Suprapubic skin (tissue), 4 donors: ENCODE data around the gene SYNDIG1. TPM values are rescaled to one million over a fixed set of nuclear protein-coding genes. Genes with fewer than 3 reads are reported as not detected.

Experiments used
- DNase-seq, 2 donors: peaks; one replicate each; pipeline ENCODE4 v3.0.0-alpha.2; 2019; ENCODE audit warnings: low spot score in 2 of 2
- H3K27ac ChIP-seq: fragments of 200-600 bp; sonication (generic); one replicate; pipeline ENCODE4 v1.5.1; 2019
- H3K27me3 ChIP-seq: fragments of 200-600 bp; sonication (generic); one replicate; pipeline ENCODE4 v1.5.1; 2019
- H3K36me3 ChIP-seq: fragments of 200-600 bp; sonication (generic); one replicate; pipeline ENCODE4 v1.5.1; 2019
- H3K4me1 ChIP-seq: fragments of 200-600 bp; sonication (generic); one replicate; pipeline ENCODE4 v1.5.1; 2019
- H3K4me3 ChIP-seq: fragments of 200-600 bp; sonication (generic); one replicate; pipeline ENCODE4 v1.5.1; 2019; ENCODE audit warnings: mild to moderate bottlenecking
- H3K9me3 ChIP-seq: fragments of 200-600 bp; sonication (generic); one replicate; pipeline ENCODE4 v1.5.1; 2019
- CTCF ChIP-seq, 2 donors: fragments of 200-600 bp in 1 of 2; fragments of 450-650 bp in 1 of 2; sonication (generic) in 1 of 2; IDR thresholded peaks; one replicate each; pipeline ENCODE4 v1.5.1; 2016 to 2019; ENCODE audit warnings: antibody characterized with exemption in 2 of 2, mild to moderate bottlenecking in 1 of 2, moderate library complexity in 1 of 2
- EP300 ChIP-seq: sonication (generic); formaldehyde crosslinking; IDR thresholded peaks from one replicate; pipeline ENCODE4 v1.6.1; 2017; ENCODE audit warnings: antibody characterized with exemption
- POLR2A ChIP-seq, 2 donors: fragments of 450-650 bp; IDR thresholded peaks; one replicate each; pipeline ENCODE4 v1.6.1; 2017; ENCODE audit warnings: antibody characterized with exemption in 2 of 2, mild to moderate bottlenecking in 2 of 2, moderate library complexity in 2 of 2
- POLR2AphosphoS5 ChIP-seq, 3 donors: sonication (generic); formaldehyde crosslinking; IDR thresholded peaks; one replicate each; pipeline ENCODE4 v1.6.1; 2017; ENCODE audit warnings: antibody characterized with exemption in 3 of 3
- WGBS: methylation state at CpG from one replicate; pipeline ENCODE4 v1.1.5; 2018; 5-methylcytosine and 5-hydroxymethylcytosine counted together
- total RNA-seq, 4 donors: library from RNA; depleted of rRNA; stranded (reverse); fragments of >200 nt; gene quantifications; one replicate each; pipeline ENCODE4 v1.1.0, GENCODE V29; 2016

Gene SYNDIG1
- total RNA-seq, 4 donors from 2014 or later = not detected

DNA sequence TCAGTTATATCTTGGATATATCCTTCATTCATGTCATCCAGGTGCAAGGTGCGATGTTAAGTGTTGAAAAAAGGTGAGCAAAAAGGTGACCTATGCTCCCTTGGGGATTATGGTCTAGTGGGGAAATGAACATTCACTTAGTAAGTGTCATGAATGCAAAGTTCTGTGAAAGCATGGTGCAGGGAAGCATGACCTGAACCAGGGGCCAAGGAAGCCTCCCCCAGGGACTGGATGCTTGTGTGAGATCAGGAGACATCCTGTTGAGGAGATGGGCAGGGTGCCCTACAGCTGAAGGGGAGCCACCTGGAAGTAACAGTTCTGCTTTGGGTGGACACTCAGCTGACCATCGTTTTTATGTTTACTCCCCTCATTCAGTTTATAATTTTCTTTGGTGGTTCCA is 179.5 kb downstream of the SYNDIG1 start:
- H3K36me3 ChIP-seq = no peaks in the 10 kb centered on the region
- WGBS = 92% methylated on average over 2 of the region's 2 CpGs
- no peak overlapping the region for H3K27ac ChIP-seq
- no peaks in the 10 kb centered on the region for H3K27me3 ChIP-seq
- no peaks in the 10 kb centered on the region for H3K9me3 ChIP-seq
- H3K4me1 ChIP-seq = no peaks in the 10 kb centered on the region
- no peak overlapping the region for H3K4me3 ChIP-seq
- DNase-seq = peak; percentile 20 to 24
- TF ChIP-seq POLR2A (IDR thresholded peaks at IDR 0.05) = no peak
- no peak for TF ChIP-seq EP300
- no peak for TF ChIP-seq POLR2AphosphoS5 (IDR thresholded peaks at IDR 0.05)
- no peak for TF ChIP-seq CTCF (IDR thresholded peaks at IDR 0.05)

- peak; percentile 10 to 15 for DNase-seq
- TF ChIP-seq POLR2AphosphoS5 (IDR thresholded peaks at IDR 0.05) = no peak
- TF ChIP-seq CTCF (IDR thresholded peaks at IDR 0.05) = no peak
- no peak overlapping the region for H3K27ac ChIP-seq
Measured at GRCh38 chr20:24649787-24650490, 180.5 kb downstream of the SYNDIG1 start.

DNA sequence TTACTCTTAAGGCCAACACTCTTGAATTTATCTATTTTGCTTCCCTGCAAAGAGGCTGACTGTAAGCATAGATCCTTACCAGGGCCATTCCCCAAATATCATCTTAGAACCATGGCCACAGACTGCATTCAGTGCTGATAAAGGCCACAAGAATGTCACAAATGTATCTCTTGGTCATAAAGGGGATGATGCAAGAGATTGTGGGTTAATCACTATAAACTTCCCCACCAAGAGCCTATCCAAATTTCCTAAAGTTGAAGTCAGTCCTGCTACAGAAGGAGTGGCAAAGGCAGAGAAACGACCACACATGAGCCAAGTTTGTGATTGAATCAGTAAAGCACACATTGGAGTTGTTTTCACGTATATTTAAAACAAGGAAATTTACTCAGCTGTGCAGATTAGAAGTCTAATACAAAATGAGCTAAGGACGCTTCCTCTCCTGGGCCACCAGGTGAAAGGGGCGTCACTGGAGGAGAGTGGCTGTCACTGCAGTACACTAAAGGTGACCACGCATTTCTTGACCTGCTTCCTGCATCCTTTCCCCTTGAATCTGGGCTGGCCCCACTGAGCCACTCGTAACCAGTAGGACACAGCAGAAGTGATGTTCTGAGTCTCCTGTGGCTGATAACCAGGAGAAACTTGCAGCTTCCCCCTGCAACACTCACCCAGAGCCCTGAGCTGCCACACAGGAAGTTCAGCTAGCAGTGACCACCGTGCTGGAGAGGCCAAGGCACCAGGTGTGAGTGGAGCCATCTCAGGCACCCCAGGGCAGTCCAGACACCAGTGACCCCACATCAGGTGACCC is 181.9 kb downstream of the SYNDIG1 start:
- DNase-seq = no peak
- no peaks in the 10 kb centered on the region for H3K27me3 ChIP-seq
- no peaks in the 10 kb centered on the region for H3K9me3 ChIP-seq
- 60% methylated on average over 7 of the region's 7 CpGs for WGBS
- TF ChIP-seq EP300 (no peak), POLR2AphosphoS5 (IDR thresholded peaks at IDR 0.05) (no peak), POLR2A (IDR thresholded peaks at IDR 0.05) (no peak), CTCF (IDR thresholded peaks at IDR 0.05) (no peak)
- H3K36me3 ChIP-seq = no peaks in the 10 kb centered on the region
- no peak overlapping the region for H3K27ac ChIP-seq
- H3K4me1 ChIP-seq = no peaks in the 10 kb centered on the region
- no peak overlapping the region for H3K4me3 ChIP-seq

More at GRCh38 chr20:24649787-24650490, 180.5 kb downstream of the SYNDIG1 start:
- Histone ChIP-seq H3K9me3 (no peaks in the 10 kb centered on the region), H3K27me3 (no peaks in the 10 kb centered on the region), H3K36me3 (no peaks in the 10 kb centered on the region), H3K4me3 (no peak overlapping the region), H3K4me1 (no peaks in the 10 kb centered on the region)
- WGBS = 55% methylated on average over 11 of the region's 11 CpGs

GRCh38 chr20:24651976-24652345 is 182.5 kb downstream of the SYNDIG1 start:
- 69% methylated on average over 4 of the region's 4 CpGs for WGBS
- TF ChIP-seq POLR2A (IDR thresholded peaks at IDR 0.05) (no peak), POLR2AphosphoS5 (IDR thresholded peaks at IDR 0.05) (no peak), CTCF (IDR thresholded peaks at IDR 0.05) (no peak), EP300 (no peak)
- no peak overlapping the region for H3K27ac ChIP-seq

GRCh38 chr20:24653306-24653705 is 183.9 kb downstream of the SYNDIG1 start:
- WGBS = 74% methylated on average over 4 of the region's 5 CpGs
- Histone ChIP-seq H3K4me1 (no peaks in the 10 kb centered on the region), H3K27ac (no peak overlapping the region), H3K4me3 (no peak overlapping the region), H3K9me3 (no peaks in the 10 kb centered on the region), H3K36me3 (no peaks in the 10 kb centered on the region), H3K27me3 (no peaks in the 10 kb centered on the region)
- DNase-seq = no peak
- no peak for TF ChIP-seq EP300
- no peak for TF ChIP-seq CTCF (IDR thresholded peaks at IDR 0.05)
- TF ChIP-seq POLR2AphosphoS5 (IDR thresholded peaks at IDR 0.05) = no peak
- no peak for TF ChIP-seq POLR2A (IDR thresholded peaks at IDR 0.05)

More at GRCh38 chr20:24651976-24652345, 182.5 kb downstream of the SYNDIG1 start:
- DNase-seq = no peak
- Histone ChIP-seq H3K9me3 (no peaks in the 10 kb centered on the region), H3K27me3 (no peaks in the 10 kb centered on the region), H3K4me3 (no peak overlapping the region), H3K36me3 (no peaks in the 10 kb centered on the region), H3K4me1 (no peaks in the 10 kb centered on the region)
